NCI-H128 (cell line): Measurements from ENCODE around the gene COG2.
"Not testable (repeated sequence)": the region's sequence is repeated elsewhere in the genome, so short reads cannot be mapped to it uniquely, and the experiment has no call there.

Source experiments
- DNase-seq: peaks from one replicate; lab custom pipeline; 2025; ENCODE audit not compliant: unreplicated experiment; lab: John Stamatoyannopoulos, UW

Gene COG2

DNA sequence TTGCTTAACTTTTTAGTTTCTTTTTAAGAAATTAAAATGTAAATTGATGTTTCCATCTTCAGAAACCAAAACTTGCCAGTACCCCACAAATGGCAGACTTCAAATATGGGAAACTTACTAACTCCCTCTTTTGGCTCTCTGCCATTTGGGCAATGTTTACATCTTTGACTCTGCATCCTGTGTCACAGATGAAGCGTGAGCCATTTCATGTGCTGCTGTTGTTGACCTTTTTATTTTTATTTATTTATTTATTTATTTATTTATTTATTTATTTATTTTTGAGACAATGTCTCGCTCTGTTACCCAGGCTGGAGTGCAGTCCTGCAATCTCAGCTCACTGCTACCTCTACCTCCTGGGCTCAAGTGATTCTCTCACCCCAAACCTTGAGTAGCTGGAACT is 16.0 kb upstream of the COG2 start:
- DNase-seq, result no peak

DNA sequence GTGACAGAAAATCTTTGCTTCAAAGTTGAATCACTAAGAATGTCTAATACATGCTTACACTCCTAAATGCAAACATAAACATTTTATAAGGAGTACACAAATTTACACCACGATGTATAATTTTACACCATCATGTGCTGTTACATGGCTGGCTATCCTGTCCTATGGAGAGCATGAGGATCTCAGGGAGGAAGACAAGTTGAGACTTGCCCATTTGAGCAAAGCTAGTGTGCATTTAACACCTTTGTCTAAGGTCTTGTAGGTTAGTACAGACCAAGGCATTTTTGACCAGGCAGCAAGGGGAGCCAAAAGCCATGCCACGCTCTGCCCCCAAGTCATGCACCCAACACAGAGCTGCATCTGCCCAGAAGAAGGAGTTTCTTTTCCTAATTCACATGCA is 14.5 kb upstream of the COG2 start:
- DNase-seq, result no peak

DNA sequence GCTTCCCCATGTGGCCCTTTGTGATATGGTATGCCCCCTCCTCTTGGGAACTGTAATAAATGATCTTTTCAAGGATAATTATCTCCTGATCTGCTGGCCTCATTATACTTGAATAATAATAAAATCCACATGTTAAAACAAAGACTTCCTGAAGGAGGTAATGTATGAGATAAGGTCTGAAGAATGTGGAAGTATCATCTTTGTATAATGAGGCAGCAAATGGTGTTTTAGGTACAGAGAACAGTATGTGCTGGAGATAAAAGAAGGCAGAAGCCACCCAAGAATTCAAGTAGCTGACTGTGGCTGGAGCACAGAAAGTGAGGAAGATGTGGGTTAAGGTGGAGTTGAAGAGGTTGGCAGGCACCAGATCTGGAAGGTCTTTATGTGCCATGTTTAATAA is 12.8 kb upstream of the COG2 start:
- no peak for DNase-seq

DNA sequence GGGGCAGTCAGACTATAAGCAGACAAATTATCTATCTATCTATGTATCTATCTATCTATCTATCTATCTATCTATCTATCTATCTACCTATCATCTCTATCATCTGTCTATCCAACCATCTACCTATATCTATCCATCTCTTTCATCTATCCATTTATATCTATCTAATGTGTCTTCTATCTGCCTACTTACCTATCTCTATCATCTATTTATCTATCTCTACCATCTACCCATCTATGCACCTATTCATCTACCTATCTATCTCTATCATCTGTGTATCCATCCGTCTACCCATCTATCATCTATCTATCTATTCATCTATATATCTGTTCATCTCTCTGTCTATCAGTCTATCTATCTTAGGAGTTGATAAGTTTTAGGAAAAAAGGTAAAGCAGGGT is 10.8 kb upstream of the COG2 start:
- no peak for DNase-seq

DNA sequence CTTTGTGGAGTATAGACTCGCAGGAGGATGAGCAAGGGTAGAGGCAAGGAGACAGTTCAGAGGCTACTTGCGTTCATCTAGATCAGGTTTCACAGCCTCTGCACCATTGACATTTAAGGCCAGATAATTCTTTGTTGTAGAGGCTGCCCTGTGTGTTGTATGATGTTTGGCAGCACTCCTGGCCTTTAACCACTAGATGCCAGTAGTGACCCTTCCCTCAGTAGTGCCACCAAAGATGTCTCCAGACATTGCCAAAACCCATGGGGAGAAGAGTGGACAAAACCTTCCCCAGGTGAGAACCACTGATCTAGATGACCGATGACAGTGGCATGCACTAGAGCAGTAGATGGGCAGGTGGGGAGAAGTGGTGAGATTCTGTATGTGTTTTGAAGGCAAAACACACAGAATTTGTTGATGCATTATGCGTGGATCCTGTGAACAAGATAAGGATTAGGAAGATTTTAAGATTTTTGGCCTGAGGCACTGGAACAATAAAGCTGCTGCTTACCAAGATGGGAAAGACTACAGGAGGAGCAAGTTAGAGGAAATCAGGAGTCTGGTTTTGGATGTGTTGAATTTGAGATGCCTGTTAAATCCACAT is 9.9 kb upstream of the COG2 start:
- DNase-seq, result no peak

DNA sequence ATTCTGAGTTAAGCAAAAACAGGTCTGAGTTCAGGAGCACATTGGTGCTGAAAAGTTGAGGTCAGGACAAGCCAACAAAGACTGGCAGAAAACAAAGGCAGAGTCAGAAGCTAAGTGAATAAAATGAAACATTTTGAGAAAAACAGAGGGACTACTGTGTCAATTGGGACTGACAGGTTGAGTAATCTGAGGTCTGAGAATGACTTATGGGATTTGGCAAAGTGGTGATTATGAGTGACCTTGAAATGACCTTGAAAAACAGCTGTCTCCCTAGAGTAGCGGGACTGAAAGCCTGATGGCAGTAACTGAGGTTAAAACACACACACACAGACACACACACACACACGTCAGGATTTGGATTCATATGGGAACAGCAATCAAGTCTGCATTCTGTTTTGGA is 8.8 kb upstream of the COG2 start:
- DNase-seq, result no peak

DNA sequence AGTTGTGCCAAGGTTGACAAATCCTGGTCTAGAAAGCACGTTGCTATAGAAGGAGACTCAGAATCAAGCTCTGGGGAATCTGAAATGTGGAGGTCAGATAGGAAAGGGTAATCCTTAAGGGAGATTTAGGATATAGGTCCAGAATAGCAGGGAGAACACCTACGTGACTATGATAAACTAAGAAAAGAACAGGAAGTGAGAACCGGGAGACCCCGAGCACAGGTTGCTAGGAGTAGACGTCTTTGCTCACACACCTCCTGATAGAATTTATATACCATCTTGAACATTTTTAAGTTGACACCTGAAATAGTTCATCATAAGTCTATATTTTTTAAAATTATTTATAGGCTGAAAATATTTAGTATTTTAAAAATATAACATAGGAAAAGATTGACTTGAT is 7.9 kb upstream of the COG2 start:
- DNase-seq, result no peak

DNA sequence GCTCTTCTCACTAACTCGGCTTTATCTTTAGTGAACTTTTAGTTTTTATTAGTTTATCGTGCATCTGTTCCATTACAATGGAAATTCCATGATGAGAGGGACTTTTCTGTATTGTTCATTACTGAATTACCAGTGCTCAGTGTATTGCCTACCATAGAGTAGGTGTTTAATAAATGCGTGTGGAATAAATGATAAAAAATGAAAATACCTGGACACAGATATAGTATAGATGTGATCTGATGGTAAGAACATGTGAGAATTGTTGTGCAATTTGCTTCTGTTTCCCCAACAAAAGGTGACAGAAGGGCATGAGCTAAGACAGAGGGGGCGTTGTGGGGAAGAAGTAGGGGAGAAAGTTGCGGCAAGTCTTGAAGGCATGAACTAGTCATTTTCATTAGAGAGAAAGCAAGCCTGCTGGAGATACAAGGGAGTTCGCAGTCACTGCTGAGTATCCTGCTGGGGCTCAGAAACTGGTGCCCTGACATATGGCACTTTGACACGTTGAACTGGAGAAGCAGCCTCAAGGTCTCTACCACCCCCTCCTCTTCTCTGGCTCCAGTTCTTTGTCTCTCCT is 5.6 kb upstream of the COG2 start:
- DNase-seq, result no peak

DNA sequence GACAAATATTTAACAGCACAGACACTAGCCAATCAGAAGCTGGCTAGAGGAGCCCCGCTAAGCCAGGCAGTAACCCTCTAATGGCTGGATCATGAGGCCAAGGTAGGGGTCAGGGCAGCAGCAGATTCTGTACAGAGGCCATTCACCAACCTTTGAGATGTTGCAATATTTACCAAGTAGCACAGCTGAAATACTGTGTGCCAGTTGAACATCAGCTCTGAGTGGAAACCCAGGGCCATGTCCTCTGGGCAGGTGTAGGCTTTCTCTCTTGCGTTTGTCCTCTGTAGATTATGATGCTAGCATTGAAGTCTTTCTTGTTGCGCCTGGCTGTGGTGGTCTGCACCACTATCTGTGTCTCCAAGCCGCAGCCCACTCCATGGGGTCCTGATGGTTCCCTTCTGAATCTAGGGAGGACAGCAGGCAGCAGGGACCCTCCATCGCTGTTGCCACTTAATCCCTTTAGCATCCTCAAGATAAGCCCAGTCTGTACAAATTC is 2.5 kb upstream of the COG2 start:
- no peak for DNase-seq

DNA sequence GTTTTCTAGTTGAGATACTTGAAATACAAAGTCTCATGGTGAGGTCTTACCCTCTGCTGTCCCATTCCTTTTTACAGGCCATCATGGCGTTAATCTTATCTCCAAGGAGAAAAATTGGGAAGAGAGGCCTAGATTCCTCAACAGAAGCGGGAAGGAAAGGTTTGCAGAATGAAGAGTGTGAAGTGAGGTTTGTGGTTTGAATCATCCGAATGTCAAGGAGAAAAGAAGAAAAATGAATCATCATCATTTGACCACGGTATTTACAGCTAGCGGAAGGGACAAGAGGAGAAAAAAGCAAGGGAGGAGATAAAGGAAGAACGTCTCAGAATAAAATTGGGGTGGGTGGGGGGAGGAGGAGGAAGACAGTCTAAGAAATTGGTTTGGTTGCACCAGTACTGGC is 935 bp upstream of the COG2 start:
- DNase-seq, result no peak

DNA sequence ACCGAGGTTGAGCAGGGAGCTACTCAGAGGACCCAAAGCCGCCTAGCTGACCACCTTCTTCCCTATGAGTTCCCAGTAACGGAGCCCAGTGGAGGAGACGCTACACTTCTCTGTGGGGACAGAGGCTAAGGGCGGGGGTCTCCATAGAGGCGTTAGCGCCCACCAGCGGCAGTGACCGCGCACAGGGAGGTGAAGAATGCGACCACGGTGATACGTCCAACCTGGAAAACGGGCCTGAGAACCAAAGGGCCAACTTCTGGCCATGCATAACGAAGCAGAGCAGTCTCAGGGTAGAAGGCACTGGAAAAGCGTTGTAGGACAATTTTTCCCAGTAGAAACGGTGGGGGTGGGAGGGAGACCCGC is 400 bp upstream of the COG2 start:
- no peak for DNase-seq

DNA sequence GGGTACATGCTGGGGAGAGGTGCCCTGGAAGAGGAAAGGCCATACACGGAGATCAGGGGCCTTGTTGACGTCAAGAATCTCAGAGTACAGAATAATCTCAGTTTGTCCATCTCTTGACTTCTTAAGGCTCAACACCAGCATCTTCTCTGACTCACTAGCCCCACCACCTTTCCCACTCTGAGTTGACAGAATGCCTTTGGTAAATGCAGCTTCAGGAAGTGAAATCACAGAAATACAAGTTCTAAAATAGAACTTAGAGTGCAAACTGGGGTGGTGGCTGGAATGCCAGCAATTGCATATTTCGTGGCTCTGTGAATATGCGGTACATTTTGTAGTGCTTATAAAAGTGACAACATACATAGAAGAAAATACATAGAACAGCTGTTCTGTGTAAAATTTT is 1.6 kb downstream of the COG2 start:
- no peak for DNase-seq

DNA sequence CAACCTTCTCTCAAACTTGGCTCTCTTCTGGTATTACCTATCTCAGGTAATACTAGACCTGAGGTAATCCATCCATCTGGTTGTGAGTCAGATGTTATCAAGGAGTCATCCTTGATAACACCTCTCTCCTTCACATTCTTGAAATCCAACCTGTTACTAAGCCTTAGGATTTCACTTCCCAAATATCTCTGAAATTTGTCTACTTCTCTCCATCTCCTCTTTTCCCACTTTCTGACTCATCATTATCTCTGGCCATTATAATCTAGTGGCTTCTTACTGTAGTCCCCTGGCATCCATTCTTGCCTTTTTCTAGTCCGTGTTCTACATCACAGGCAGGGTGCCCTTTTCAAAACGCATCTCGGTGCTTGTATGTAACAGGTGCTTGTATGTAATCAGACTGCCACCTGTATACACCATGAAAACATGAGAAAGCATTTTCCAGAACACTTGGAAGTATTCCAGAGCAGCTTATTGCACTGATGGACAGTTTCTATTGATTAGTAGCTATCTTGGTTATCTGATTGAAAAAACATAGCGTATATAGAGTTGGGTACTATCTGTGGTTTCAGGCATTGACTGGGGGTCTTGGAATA is 4.5 kb downstream of the COG2 start:
- no peak for DNase-seq

DNA sequence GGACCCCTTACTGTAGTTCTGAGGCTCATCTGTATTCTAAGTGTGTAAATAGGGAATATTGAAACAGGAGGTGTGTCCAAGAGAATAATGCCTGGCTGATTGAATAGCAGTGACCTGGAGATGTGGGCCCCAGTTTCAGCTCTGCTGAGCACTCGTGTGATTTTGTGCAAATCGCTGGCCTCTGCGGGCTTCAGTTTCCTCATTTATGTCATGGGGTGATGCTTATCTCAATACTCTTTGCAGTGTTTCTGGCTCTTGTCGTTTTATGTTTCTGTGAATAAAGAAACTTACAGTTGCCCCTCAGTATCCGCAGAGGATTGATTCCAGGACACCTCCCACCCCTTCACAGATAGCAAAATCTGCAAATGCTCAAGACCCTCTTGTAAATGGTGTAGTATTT is 5.0 kb downstream of the COG2 start:
- no peak for DNase-seq

DNA sequence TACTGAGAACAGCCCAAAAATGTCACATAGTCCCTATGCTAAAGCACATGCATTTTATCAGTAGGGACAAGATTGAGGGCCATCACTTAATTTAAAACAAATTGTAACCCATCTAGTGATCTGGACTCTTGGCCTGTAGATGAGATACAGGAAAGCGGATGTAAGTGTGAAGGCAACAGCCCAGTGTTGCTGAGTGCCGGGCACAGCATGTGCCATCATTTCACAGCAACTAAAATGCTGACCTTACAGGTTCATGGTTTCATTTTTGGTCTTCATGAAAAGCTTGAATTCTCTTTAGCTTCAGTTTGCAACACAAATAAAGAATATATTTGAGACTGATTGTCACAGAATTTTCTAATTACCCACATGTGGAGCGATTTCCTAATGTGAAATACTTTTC is 5.8 kb downstream of the COG2 start:
- no peak for DNase-seq

DNA sequence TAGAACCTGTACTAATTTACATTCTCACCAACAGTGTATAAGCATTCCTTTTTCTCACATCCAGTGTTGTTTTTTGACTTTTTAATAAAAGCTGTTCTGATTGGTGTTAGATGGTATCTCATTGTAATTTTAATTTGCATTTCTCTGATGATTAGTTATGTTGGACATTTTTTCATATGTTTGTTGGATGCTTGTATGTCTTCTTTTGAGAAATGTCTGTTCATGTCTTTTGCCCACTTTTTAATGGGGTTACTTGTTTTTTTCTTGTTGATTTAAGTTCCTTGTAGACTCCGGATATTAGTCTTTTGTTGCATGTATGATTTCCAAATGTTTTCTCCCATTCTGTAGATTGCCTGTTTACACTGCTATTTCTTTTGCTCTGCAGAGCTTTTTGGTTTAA is 8.0 kb downstream of the COG2 start:
- DNase-seq, result no peak

DNA sequence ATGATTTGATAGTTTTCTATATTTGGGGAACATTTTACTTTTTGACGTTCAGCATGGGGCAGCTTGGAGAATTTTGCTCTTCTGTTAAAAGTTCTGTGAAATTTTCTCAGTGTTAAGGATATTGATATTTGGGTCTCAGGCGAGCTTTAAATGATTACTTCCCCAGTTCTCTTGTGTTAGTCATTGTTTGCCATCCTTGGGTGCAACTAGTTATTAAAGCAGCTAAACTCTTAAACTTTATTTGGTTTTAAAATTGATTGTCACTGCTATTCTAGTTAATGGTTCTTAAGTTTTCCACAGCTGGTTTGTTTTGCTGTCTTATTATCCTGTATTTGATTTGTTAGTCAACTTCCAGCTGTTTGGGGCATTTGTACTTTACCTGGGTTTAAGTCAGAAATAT is 9.0 kb downstream of the COG2 start:
- no peak for DNase-seq

DNA sequence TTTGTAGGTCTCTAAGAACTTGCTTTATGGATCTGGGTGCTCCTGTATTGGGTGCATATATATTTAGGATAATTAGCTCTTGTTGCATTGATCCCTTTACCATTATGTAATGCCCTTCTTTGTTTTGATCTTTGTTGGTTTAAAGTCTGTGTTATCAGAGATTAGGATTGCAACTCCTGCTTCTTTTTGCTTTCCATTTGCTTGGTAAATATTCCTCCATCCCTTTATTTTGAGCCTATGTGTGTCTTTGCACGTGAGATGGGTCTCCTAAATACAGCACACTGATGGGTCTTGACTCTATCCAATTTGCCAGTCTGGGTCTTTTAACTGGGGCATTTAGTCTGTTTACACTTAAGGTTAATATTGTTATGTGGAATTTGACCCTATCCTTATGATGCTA is 14.4 kb downstream of the COG2 start:
- not testable (repeated sequence) for DNase-seq

DNA sequence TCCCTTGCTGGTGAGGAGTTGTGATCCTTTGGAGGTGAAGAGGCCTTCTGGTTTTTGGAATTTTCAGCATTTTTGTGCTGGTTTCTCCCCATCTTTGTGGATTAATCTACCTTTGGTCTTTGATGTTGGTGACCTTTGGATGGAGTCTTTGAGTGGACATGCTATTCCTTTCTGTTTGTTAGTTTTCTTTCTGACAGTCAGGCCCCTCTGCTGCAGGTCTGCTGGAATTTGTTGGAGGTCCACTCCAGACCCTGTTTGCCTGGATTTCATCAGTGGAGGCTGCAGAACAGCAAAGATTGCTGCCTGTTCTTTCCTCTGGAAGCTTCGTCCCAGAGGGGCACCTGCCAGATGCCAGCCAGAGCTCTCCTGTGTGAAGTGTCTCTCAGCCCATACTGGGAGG is 15.8 kb downstream of the COG2 start:
- not testable (repeated sequence) for DNase-seq

DNA sequence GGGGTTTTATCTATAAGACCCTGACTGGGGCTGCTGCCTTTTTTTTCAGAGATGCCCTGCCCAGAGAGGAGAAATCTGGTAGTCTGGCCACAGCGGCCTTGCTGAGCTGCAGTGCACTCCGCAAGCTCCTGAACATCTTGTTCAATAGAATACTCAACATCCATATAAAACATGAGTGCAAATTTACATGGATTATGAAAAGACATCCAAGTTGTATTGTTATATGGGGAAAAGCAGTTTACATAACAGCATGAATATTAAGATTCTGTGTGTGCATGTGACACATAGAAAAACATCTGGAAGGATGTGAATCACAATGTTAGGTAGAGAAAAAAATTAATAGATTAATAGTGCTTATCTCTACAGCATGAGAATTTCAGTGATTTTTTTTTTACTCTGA is 16.4 kb downstream of the COG2 start:
- DNase-seq, result no peak

DNA sequence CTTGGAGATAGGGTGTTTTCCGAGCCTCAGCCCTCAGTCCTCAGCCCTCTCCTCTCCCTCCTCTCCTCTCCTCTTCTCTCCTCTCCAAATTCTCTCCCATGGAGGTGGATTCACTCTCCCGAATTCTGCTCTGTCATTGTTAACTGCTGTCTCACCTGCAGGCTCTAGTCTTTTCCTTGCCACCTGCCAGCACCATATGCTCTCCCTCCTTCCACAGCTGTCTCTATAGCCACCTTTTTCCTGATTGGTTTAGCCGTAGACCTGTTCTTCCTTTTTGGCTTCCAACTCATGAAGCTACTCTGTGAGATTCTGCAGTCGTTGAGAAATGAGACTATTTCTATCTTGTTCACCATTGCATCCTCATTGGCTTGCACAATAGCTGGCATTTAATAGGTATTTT is 19.7 kb downstream of the COG2 start:
- no peak for DNase-seq

DNA sequence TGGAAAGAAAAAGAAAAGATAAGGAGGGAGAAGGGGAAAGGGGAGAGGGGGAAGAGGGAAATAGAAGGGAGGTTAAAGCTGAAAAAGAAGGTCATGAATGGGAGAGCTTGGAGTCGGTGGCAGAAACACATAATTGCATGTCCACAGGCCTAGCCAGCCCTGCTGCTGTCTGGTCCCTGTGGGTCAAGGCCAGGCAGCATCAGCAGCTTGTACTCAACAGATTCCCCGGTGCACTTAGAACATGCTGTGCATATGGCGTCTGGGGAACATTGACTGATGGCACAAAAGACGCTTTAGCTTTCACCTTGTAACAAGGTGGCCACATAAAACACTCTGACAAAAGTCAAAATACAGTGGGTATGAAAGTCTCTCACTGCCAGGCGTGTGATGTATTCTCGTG is 25.9 kb downstream of the COG2 start:
- no peak for DNase-seq

DNA sequence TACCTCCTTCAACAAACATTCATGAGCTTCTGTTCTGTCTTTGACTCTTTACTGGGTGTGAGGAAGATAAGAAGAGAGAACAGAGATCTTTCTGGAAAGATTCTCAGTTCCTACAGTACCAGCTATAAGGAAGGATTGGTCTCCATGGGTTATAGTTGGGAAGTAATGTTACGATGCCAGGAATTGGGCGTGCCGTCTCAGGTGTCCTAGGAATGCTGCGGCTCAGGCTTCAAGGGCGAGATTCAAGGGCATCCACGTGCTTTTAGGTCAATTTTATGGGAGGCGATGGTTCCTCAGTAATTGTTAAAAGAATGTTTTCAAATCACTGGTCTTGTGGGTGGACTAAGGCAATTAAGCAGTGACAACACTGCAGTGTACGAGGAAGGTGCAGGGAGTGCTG is 27.3 kb downstream of the COG2 start:
- no peak for DNase-seq
